MM.1S (cell line): Measurements from ENCODE around the gene GALNT10.

Source experiments
- DNase-seq: peaks from one replicate; pipeline ENCODE4 v3.0.0-alpha.2; 2015
- H2AFZ ChIP-seq: fragments of 300-600 bp; sonication (generic); 2 replicates; pipeline ENCODE4 v1.6.0; 2016; ENCODE audit warnings: antibody characterized with exemption, low read length
- H3F3A ChIP-seq: fragments of 300-600 bp; sonication (generic); 2 replicates; pipeline ENCODE4 v1.6.1; 2016; ENCODE audit warnings: mild to moderate bottlenecking, antibody characterized with exemption, low read length, moderate library complexity, mixed read lengths; ENCODE audit not compliant: insufficient read depth
- H3K27ac ChIP-seq: fragments of 300-600 bp; sonication (generic); 2 replicates; pipeline ENCODE4 v1.5.1; 2016; ENCODE audit warnings: mild to moderate bottlenecking, low read length
- H3K27me3 ChIP-seq: fragments of 300-600 bp; sonication (generic); replicated peaks from 2 replicates; pipeline ENCODE4 v1.6.0; 2016; ENCODE audit warnings: low read length; ENCODE audit not compliant: insufficient read depth
- H3K36me3 ChIP-seq: fragments of 300-600 bp; sonication (generic); replicated peaks from 2 replicates; pipeline ENCODE4 v1.6.1; 2016; ENCODE audit warnings: mild to moderate bottlenecking, low read length, mixed read lengths; ENCODE audit not compliant: insufficient read depth
- H3K4me1 ChIP-seq: fragments of 300-600 bp; sonication (generic); 2 replicates; pipeline ENCODE4 v1.6.1; 2016; ENCODE audit warnings: low read length, mixed read lengths
- H3K4me2 ChIP-seq: fragments of 300-600 bp; sonication (generic); 2 replicates; pipeline ENCODE4 v1.6.0; 2016; ENCODE audit warnings: low read depth, low read length
- H3K4me3 ChIP-seq: fragments of 300-600 bp; sonication (generic); 2 replicates; pipeline ENCODE4 v1.5.1; 2016; ENCODE audit warnings: low read length, mixed read lengths
- H3K79me2 ChIP-seq: fragments of 300-600 bp; sonication (generic); 2 replicates; pipeline ENCODE4 v1.6.1; 2016; ENCODE audit warnings: mixed run types, low read length, mixed read lengths
- H3K9ac ChIP-seq: fragments of 300-600 bp; sonication (generic); 2 replicates; pipeline ENCODE4 v1.6.1; 2016; ENCODE audit warnings: low read length, mixed read lengths
- H3K9me2 ChIP-seq: fragments of 300-600 bp; sonication (generic); replicated peaks from 2 replicates; pipeline ENCODE4 v1.6.1; 2016; ENCODE audit warnings: mild to moderate bottlenecking, low read length, mixed read lengths; ENCODE audit not compliant: insufficient read depth
- H3K9me3 ChIP-seq: fragments of 300-600 bp; sonication (generic); replicated peaks from 2 replicates; pipeline ENCODE4 v1.6.1; 2016; ENCODE audit warnings: mild to moderate bottlenecking, low read length, mixed read lengths; ENCODE audit not compliant: insufficient read depth
- H4K20me1 ChIP-seq: fragments of 300-600 bp; sonication (generic); 2 replicates; pipeline ENCODE4 v1.6.1; 2016; ENCODE audit warnings: mild to moderate bottlenecking, low read length, moderate library complexity, mixed read lengths; ENCODE audit not compliant: insufficient read depth
- CTCF ChIP-seq: fragments of 300-600 bp; sonication (generic); IDR thresholded peaks from 2 replicates; pipeline ENCODE4 v1.5.1; 2016; ENCODE audit warnings: antibody characterized with exemption, low read length, mixed read lengths
- EZH2 ChIP-seq: fragments of 300-600 bp; sonication (generic); optimal IDR thresholded peaks from 2 replicates; pipeline ENCODE3; 2017; ENCODE audit warnings: low read depth, mild to moderate bottlenecking, antibody characterized with exemption, low read length, mixed read lengths
- EZH2phosphoT487 ChIP-seq: fragments of 300-600 bp; sonication (generic); IDR thresholded peaks from 2 replicates; pipeline ENCODE4 v1.6.1; 2018; ENCODE audit warnings: antibody characterized with exemption, low read length

Gene GALNT10

GRCh38 chr5:154460172-154460571 lies 269.6 kb downstream of the GALNT10 start:
- H3K27ac ChIP-seq: no peak overlapping the region
- no peaks in the 10 kb centered on the region for H4K20me1 ChIP-seq
- H3K27me3 ChIP-seq: no peaks in the 10 kb centered on the region
- no peak overlapping the region for H2AFZ ChIP-seq
- H3K36me3 ChIP-seq: no peaks in the 10 kb centered on the region
- no peaks in the 10 kb centered on the region for H3K9me3 ChIP-seq
- no peak overlapping the region for H3K4me2 ChIP-seq
- H3K9me2 ChIP-seq: no peaks in the 10 kb centered on the region
- DNase-seq: no peak
- H3K9ac ChIP-seq: no peak overlapping the region
- no peaks in the 10 kb centered on the region for H3K4me1 ChIP-seq
- TF ChIP-seq CTCF: no peak
- no peak for TF ChIP-seq EZH2phosphoT487
- TF ChIP-seq EZH2: no peak
- no peak overlapping the region for H3K4me3 ChIP-seq
- H3K79me2 ChIP-seq: no peaks in the 10 kb centered on the region
- no peaks in the 10 kb centered on the region for H3F3A ChIP-seq

GRCh38 chr5:154461531-154461930 lies 271.0 kb downstream of the GALNT10 start:
- TF ChIP-seq EZH2phosphoT487: no peak
- Histone ChIP-seq H3K27ac (no peak overlapping the region), H3K79me2 (no peaks in the 10 kb centered on the region), H3K9me2 (no peaks in the 10 kb centered on the region), H4K20me1 (no peaks in the 10 kb centered on the region), H3K36me3 (no peaks in the 10 kb centered on the region), H2AFZ (no peak overlapping the region), H3K4me1 (no peaks in the 10 kb centered on the region), H3K9me3 (no peaks in the 10 kb centered on the region), H3K9ac (no peak overlapping the region), H3K4me3 (no peak overlapping the region), H3F3A (no peaks in the 10 kb centered on the region), H3K4me2 (no peak overlapping the region), H3K27me3 (no peaks in the 10 kb centered on the region)
- no peak for DNase-seq

- DNase-seq: no peak
- H3K27me3 ChIP-seq: no peaks in the 10 kb centered on the region
- no peaks in the 10 kb centered on the region for H3K9me3 ChIP-seq
- H3K36me3 ChIP-seq: no peaks in the 10 kb centered on the region
- no peak overlapping the region for H3K9ac ChIP-seq
- TF ChIP-seq CTCF (no peak), EZH2 (no peak), EZH2phosphoT487 (no peak)
- H3K79me2 ChIP-seq: no peaks in the 10 kb centered on the region
- H3K4me2 ChIP-seq: no peak overlapping the region
- H2AFZ ChIP-seq: no peak overlapping the region
- H3K4me1 ChIP-seq: no peaks in the 10 kb centered on the region
- H3F3A ChIP-seq: no peaks in the 10 kb centered on the region
- no peaks in the 10 kb centered on the region for H3K9me2 ChIP-seq
- H3K27ac ChIP-seq: no peak overlapping the region
- no peaks in the 10 kb centered on the region for H4K20me1 ChIP-seq
- no peak overlapping the region for H3K4me3 ChIP-seq
These were observed 273.9 kb downstream of the GALNT10 start for GRCh38 chr5:154464438-154464837.

GRCh38 chr5:154465169-154465568 lies 274.6 kb downstream of the GALNT10 start:
- Histone ChIP-seq H3K9ac (no peak overlapping the region), H3K4me1 (no peaks in the 10 kb centered on the region), H3K36me3 (no peaks in the 10 kb centered on the region), H3K4me3 (no peak overlapping the region), H3K9me2 (no peaks in the 10 kb centered on the region), H3K27me3 (no peaks in the 10 kb centered on the region), H4K20me1 (no peaks in the 10 kb centered on the region), H3K79me2 (no peaks in the 10 kb centered on the region), H3K9me3 (no peaks in the 10 kb centered on the region), H3F3A (no peaks in the 10 kb centered on the region), H3K4me2 (no peak overlapping the region), H3K27ac (no peak overlapping the region), H2AFZ (no peak overlapping the region)
- TF ChIP-seq EZH2: no peak
- TF ChIP-seq CTCF: no peak
- TF ChIP-seq EZH2phosphoT487: no peak
- DNase-seq: no peak
